Ureter (tissue), 1 donor: ENCODE measurements around the gene MT1H. TPM values are rescaled to one million over a fixed set of nuclear protein-coding genes. Genes with fewer than 3 reads are reported as not detected.
"Not testable (repeated sequence)": the region's sequence is repeated elsewhere in the genome, so short reads cannot be mapped to it uniquely, and the experiment has no call there.

Source experiments
- DNase-seq: peaks from one replicate; pipeline ENCODE4 v3.0.0-alpha.2; 2020; ENCODE audit warnings: low spot score
- total RNA-seq: library from RNA; stranded (reverse); gene quantifications from one replicate; pipeline ENCODE4 v1.2.4, GENCODE V29; 2023
- donor health status: DM: yes; HTN: yes; CAD: no.

Gene MT1H
- total RNA-seq, 1 donor from 2014 or later = not detected

- DNase-seq = not testable (repeated sequence)
These were observed 4.0 kb upstream of the MT1H start for GRCh38 chr16:56665286-56666261.

DNA sequence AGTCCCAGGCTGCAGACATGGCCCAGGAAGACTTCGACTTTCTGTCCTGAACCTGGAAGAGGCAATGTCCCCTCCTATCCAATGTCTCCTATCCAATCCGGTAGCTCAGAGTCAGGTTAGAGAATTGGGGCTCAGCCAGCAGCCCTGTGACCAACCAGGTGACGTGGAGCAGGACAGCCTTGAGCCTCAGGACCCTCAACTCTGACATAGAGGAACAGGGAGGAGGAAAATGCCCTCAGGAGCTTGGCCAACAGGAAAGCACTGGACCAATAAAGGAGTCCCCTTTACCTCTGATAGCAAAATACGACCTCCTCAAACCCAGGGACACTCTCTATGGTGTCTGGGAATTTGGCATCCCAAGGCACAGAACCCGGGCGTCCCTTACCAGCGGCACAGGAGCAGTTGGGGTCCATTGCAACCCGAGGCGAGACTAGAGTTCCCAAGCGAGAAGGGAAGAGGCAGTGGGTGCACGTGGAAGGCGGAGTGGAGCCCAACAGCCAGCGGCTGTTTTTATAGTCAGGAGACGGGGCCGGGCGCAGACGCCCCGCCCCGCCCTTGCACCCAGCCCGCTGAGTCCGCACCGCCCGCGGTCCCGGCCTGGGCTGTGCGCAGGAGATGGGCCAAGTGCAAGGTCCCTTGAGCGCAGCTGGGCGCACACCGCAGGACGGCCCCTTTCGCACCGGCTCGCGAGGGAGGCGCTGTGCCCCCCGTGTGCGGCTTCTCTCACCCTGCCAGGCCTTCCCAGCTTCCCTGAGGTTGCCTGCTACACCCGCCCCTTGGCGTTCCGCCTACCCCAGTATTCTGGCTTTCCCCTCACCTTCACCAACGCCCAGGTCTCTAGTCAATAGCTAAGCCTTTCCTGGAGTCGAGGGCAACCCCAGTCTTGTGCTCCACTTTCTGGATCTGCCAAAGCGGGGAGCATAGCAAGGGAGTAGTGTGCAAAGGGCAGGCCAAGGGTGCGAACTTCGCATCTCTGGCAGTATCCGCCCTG lies 1.7 kb upstream of the MT1H start, which contains the start of gene MT1G:
Gene MT1G, minus strand, starts transcription at position 485 of the 991 bp plus-strand sequence. Its CDS starts 72 bp downstream, at position 413.
- peak; percentile 52 for DNase-seq

DNA sequence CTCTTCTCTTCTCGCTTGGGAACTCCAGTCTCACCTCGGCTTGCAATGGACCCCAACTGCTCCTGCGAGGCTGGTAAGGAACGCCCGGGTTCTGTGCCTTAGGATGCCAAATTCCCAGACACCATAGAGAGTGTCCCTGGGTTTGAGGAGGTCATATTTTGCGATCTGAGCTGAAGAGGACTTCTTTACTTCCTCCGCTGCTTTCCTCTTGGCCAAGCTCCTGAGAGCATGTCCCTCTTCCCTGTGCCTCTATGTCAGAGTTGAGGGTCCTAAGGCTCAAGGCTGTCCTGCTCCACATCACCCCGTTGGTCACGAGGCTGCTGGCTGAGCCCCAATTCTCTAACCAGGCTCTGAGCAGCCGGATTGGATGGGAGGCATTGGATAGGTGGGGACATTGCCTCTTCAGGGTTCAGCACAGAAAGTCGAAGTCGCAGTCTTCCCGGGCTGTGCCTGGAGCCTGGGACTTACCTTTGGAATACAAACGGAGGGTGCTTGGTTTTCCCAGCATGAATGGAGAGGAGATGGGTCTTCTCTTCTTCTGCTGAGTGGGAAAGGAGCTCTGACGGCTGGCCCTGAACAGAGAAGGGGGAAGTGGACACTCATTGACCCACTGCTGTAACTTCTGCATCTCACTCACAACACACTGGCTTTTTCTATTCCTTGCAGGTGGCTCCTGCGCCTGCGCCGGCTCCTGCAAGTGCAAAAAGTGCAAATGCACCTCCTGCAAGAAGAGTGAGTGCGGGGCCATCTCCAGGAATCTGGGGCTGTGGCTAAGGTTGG lies 416 bp downstream of the MT1H start:
- DNase-seq = no peak

DNA sequence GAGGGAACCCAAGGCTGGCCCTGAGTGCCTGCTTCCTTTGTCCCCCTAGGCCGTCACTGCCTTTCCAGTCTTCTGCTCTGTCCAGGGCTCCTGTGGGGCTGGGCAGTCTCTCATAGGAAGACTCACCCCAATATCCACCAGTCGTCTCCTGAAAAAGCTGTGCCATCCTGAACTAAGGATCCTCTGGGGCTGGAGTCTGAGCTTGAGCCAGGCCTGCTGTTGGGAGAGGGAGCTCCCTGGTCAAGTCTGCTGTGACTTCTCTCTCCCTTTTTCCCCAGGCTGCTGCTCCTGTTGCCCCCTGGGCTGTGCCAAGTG lies 963 bp downstream of the MT1H start:
- DNase-seq = no peak

GRCh38 chr16:56671691-56672090 lies 2.1 kb downstream of the MT1H start:
- not testable (repeated sequence) for DNase-seq

DNA sequence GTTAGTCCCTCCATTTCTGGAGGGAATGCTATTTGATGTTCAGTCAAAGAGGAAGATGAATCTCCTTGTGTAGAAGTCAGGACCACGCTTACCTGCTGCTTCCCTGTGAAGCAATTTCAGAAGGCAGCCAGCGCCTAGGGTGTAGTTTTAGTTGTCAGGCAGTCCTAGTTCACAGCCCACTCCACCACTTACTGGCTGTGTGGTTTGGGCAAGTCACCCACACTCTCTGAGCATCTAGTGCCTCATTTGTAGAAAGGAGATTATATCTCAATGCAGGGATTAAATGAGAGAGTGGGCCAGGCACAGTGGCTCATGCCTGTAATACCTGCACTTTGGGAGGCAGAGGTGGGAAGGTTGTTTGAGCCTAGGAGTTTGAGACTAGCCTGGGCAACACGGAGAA lies 2.6 kb downstream of the MT1H start:
- DNase-seq = not testable (repeated sequence)

GRCh38 chr16:56672761-56673536 lies 3.3 kb downstream of the MT1H start:
- no peak for DNase-seq

DNA sequence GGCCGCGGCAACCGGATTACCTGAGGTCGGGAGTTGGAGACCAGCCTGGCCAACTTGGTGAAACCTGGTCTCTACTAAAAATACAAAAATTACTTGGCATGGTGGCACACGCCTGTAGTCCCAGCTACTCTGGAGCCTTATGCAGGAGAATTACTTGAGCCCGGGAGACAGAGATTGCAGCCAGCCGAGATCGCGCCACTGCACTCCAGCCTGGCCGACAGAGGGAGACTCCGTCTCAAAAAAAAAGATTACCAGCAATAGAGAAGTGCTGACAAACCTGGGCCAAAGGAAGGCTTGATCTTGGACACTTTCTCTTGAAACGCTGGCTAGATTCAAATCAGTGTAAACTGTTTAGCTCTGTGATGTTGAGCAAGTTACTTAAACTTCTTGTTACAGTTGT lies 4.3 kb downstream of the MT1H start:
- DNase-seq = no peak

DNA sequence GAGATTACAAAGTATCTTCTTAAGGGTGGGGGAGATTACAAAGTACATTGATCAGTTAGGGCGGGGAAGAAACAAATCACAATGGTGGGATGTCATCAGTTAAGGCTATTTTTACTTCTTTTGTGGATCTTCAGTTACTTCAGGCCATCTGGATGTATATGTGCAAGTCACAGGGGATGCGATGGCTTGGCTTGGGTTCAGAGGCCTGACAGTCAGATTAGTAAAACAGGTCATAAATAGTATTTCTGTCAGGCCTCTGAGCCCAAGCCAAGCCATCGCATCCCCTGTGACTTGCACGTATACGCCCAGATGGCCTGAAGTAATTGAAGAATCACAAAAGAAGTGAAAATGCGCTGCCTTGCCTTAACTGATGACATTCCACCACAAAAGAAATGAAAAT lies 5.0 kb downstream of the MT1H start:
- not testable (repeated sequence) for DNase-seq

DNA sequence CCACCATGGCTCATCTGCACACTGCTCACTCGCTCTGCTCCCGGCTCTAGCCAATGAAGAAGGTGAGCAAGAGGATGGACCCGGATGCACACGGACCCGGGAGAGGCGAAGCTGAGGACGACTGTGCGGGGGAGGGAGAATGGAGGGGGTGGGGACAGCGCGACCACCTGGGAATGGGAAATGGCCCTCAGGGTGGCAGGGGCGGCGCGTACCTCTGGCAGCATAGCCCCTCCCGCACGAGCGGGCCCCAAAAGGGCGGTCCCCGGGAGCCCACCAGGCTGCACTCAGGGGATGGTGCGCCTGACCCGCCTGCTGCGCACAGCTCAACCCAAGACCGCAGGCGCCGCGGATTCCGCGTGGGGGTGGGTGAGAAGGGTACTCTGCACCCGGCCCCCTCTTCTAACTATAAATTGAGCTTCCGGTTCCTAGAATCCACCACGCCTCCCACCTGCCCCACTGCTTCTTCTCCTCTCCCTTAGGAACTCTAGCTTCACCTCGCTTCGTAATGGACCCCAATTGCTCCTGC lies 6.1 kb downstream of the MT1H start:
- no peak for DNase-seq

GRCh38 chr16:56677474-56677873 lies 7.9 kb downstream of the MT1H start:
- no peak for DNase-seq

GRCh38 chr16:56679078-56679730 lies 9.6 kb downstream of the MT1H start:
- DNase-seq = no peak

- DNase-seq = no peak
These were observed 10.2 kb downstream of the MT1H start for GRCh38 chr16:56679818-56680217.

DNA sequence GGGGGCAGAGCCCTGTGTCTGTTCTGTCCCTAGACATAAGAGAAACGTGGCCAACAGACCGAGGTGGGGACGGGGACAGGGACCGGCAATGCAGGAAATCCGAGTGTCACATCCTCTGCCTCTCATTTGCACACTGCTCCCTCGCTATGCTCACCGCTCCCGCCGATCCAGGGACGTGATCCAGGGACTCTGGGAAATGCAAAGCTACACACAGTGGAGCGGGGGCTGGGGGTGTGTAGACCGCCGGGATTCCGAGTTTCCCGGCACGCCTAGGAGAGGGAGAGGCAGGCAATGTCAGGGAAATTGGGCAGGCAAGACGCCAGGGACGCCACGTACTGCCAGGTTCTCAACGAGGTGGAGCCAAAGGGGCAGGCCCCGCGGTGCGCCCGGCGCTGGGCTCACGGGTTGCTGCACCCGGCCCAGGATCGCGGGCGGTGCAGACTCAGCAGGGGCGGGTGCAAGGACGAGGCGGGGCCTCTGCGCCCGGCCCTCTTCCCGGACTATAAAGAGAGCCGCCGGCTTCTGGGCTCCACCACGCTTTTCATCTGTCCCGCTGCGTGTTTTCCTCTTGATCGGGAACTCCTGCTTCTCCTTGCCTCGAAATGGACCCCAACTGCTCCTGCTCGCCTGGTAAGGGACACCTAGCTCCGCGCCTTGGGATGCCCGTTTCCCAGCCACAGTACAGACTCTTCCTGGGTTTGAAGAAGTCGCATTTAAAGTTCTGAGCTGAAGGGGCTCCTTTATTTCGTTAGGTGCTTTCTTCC lies 12.5 kb downstream of the MT1H start, which contains the start of gene MT1X:
Gene MT1X, plus strand, starts transcription at position 532 of the 764 bp plus-strand sequence. Its CDS starts 71 bp downstream, at position 603.
- peak; percentile 93 for DNase-seq

DNA sequence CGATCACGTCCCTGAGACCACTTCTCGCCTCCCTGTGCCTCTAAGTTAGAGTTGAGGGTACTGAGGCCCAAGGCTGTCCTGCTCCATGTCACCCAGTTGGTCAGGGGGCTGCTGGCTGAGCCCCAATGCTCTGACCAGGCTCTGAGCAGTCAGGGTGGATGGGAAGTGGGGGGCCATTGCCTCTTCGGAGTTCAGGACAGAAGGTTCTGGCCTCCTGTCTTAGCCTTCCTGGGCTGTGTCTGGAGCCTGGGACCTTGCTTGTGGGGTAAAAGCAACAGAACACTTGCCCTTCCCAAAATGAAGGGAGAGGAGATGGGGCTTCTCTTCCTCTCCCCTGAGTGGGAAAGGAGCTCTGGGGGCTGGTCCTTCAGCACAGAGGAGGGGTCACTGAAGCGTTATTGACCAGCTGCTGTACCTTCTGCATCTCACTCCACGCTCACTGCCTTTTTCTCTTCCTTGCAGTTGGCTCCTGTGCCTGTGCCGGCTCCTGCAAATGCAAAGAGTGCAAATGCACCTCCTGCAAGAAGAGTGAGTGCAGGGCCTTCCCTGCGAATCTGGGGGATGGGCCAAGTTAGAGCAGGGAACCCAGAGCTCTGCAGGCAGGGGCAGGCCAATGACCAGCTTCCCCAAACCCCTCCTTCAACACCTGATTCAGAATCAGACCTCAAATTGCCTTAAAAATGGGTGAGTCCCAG lies 13.2 kb downstream of the MT1H start:
- no peak for DNase-seq

DNA sequence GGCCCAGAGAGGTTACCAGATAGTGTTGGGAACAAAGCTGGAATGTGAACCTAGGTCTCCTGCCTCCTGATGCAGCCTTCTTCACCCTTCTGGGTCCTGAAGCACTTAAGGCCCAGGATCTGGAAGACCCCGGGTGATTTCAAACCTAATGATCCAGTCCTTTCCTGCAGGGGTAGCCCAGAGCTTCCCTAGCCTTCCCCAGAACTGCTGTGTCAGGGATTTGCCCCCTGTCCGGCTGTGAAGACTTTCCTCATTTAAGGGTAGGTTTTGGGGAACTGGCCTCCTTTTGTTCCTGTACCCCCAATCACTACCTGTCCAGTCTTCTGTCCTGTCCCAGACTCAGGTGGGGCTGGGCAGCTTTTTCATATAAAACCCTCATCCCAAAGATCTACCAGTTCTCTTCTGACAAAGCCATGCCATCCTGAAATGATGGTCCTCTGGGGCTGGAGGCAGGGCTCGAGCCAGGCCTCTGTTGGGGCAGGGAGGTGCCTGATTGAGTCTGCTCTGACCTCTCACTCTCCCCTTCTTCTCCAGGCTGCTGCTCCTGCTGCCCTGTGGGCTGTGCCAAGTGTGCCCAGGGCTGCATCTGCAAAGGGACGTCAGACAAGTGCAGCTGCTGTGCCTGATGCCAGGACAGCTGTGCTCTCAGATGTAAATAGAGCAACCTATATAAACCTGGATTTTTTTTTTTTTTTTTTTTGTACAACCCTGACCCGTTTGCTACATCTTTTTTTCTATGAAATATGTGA lies 14.0 kb downstream of the MT1H start:
- no peak for DNase-seq

DNA sequence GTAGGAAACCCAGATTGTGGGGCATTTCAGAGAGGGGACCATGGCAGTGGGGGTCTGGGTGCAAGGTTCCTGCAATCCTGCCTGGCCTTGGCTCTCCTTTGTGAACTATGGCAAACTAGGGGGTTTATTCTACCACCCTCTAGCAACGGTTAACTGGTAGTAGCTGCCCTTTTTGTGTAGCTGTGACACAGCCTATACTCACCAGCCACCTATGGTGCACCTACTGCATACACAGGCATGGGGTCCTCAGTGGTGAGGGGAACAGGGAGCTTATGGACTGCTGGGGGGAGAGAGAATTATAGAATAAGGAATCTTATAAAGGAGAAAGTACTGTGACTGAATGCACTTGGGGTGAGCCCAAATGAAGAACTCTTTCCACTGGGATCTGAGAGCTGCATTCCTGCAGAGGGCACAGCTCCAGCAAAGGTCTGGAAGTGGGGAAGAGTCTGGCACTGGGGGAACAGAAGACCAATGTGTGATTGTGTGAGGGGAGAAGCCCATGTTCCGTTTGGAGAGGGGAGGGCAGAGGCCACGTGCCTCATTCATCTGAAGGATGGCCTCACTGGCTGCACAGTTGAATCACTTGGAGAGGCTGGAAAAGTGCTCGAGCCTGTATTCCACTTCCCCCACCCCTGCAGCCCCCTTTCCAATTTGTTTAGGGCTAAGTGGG lies 14.8 kb downstream of the MT1H start:
- no peak for DNase-seq
